ENCODE data around the gene CYB5R3.

Gene CYB5R3

GRCh38 chr22:42639541-42640241 is 9.5 kb downstream of the CYB5R3 start:
- H3K4me3 ChIP-seq (IDR thresholded peaks at IDR 0.05; ENCODE audit: insufficient read depth, low read depth, low read length), result no peak overlapping the region
- H2AFZ ChIP-seq (ENCODE audit: low read depth), result no peak overlapping the region
- no peaks in the 10 kb centered on the region; the same call in 1 of the 2 replicates for H3K79me2 ChIP-seq (ENCODE audit: insufficient read depth, low read depth)
- no peak overlapping the region for H3K27ac ChIP-seq
- H3K27me3 ChIP-seq (ENCODE audit: insufficient read depth, low read depth), result no peaks in the 10 kb centered on the region
- H4K20me1 ChIP-seq (ENCODE audit: insufficient read depth), result no peaks in the 10 kb centered on the region
- H3K4me2 ChIP-seq, result no peak overlapping the region
- no peak for TF ChIP-seq CTCF (conservative IDR thresholded peaks at IDR 0.05; ENCODE audit: low read depth, low read length)
- H3K36me3 ChIP-seq (ENCODE audit: insufficient read depth), result no peaks in the 10 kb centered on the region
- no peak overlapping the region for H3K9ac ChIP-seq
- H3K4me1 ChIP-seq (ENCODE audit: low read depth, poor library complexity, severe bottlenecking), result no peaks in the 10 kb centered on the region

GRCh38 chr22:42637555-42637954 is 11.6 kb downstream of the CYB5R3 start:
- H3K4me3 ChIP-seq (IDR thresholded peaks at IDR 0.05; ENCODE audit: insufficient read depth, low read depth, low read length), result no peak overlapping the region
- no peak for TF ChIP-seq CTCF (conservative IDR thresholded peaks at IDR 0.05; ENCODE audit: low read depth, low read length)
- no peaks in the 10 kb centered on the region for H3K27me3 ChIP-seq (ENCODE audit: insufficient read depth, low read depth)
- H2AFZ ChIP-seq (ENCODE audit: low read depth), result no peak overlapping the region
- H3K4me1 ChIP-seq (ENCODE audit: low read depth, poor library complexity, severe bottlenecking), result no peaks in the 10 kb centered on the region
- H3K79me2 ChIP-seq (ENCODE audit: insufficient read depth, low read depth), result no peaks in the 10 kb centered on the region
- no peaks in the 10 kb centered on the region for H3K36me3 ChIP-seq (ENCODE audit: insufficient read depth)
- H3K4me2 ChIP-seq, result no peak overlapping the region
- H4K20me1 ChIP-seq (ENCODE audit: insufficient read depth), result no peaks in the 10 kb centered on the region
- H3K27ac ChIP-seq, result no peak overlapping the region
- H3K9ac ChIP-seq, result no peak overlapping the region

DNA sequence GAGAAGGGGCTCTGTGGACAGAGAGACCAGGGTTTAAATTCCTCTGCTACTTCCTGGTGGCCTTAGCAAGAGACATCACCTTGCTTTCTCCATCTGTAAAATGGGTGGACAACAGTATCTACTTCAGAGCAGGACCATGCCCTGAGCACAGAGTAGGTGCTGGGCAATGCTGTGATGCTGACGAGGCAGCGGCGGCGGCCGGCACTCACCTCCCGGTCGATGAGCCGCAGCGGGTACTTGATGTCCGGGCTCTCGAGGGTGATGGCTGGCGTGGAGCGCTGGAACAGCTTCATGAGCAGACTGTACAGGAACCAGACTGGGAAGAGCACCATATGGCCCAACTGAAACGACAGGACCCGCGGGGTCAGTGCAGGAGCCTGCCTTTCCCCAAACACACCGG is 12.7 kb downstream of the CYB5R3 start:
- Histone ChIP-seq H3K4me1 (ENCODE audit: low read depth, poor library complexity, severe bottlenecking) (no peaks in the 10 kb centered on the region), H3K9ac (no peak overlapping the region), H3K27me3 (ENCODE audit: insufficient read depth, low read depth) (no peaks in the 10 kb centered on the region), H3K27ac (no peak overlapping the region), H3K4me3 (IDR thresholded peaks at IDR 0.05; ENCODE audit: insufficient read depth, low read depth, low read length) (no peak overlapping the region), H3K4me2 (no peak overlapping the region), H2AFZ (ENCODE audit: low read depth) (no peak overlapping the region), H3K36me3 (ENCODE audit: insufficient read depth) (no peaks in the 10 kb centered on the region), H4K20me1 (ENCODE audit: insufficient read depth) (no peaks in the 10 kb centered on the region), H3K79me2 (ENCODE audit: insufficient read depth, low read depth) (no peaks in the 10 kb centered on the region)
- TF ChIP-seq CTCF (conservative IDR thresholded peaks at IDR 0.05; ENCODE audit: low read depth, low read length), result no peak

DNA sequence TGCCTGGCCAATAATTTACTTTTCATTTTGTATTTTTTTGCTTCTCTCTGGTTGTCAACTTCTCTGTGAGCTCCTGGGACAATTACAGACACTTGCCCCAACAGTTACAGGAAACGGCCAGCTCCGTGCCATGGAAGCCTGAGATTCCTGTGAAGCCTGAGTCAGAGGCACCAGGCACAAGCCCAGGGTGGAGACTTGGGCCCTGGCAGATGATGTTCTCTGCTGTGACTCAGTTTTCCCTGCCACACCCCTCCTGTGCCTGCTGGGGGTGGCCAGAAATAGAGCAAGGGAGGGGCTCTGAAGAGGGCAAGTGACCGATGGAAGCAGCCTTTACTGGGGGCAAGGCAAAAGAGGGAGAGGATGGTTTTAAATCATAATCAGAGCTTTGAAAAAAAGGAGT is 13.7 kb downstream of the CYB5R3 start:
- Histone ChIP-seq H3K27ac (no peak overlapping the region), H3K9ac (no peak overlapping the region), H3K4me3 (IDR thresholded peaks at IDR 0.05; ENCODE audit: insufficient read depth, low read depth, low read length) (no peak overlapping the region), H3K4me2 (no peak overlapping the region), H4K20me1 (ENCODE audit: insufficient read depth) (no peaks in the 10 kb centered on the region), H2AFZ (ENCODE audit: low read depth) (no peak overlapping the region), H3K4me1 (ENCODE audit: low read depth, poor library complexity, severe bottlenecking) (no peaks in the 10 kb centered on the region), H3K27me3 (ENCODE audit: insufficient read depth, low read depth) (no peaks in the 10 kb centered on the region), H3K36me3 (ENCODE audit: insufficient read depth) (no peaks in the 10 kb centered on the region), H3K79me2 (ENCODE audit: insufficient read depth, low read depth) (no peaks in the 10 kb centered on the region)
- TF ChIP-seq CTCF (conservative IDR thresholded peaks at IDR 0.05; ENCODE audit: low read depth, low read length), result no peak
